Measurements from ENCODE around the gene PMVK.
"Not testable (repeated sequence)": the region's sequence is repeated elsewhere in the genome, so short reads cannot be mapped to it uniquely, and the experiment has no call there.

PMVK gene

GRCh38 chr1:154931940-154932487 lies 4.5 kb downstream of the PMVK start:
- DNase-seq (ENCODE audit: low read depth, low spot score), result no peak
- peak overlapping the region; percentile 70 for H3K27ac ChIP-seq

GRCh38 chr1:154926201-154926600 lies 10.3 kb downstream of the PMVK start:
- no peak for DNase-seq (ENCODE audit: low read depth, low spot score)

GRCh38 chr1:154925335-154926170 lies 11.0 kb downstream of the PMVK start:
- H3K27ac ChIP-seq, result peak overlapping the region; percentile 38

More at GRCh38 chr1:154926201-154926600, 10.3 kb downstream of the PMVK start:
- H3K27ac ChIP-seq, result peak overlapping the region; percentile 38

GRCh38 chr1:154923695-154924094 lies 12.8 kb downstream of the PMVK start:
- no peak overlapping the region for H3K27ac ChIP-seq
- no peak for DNase-seq (ENCODE audit: low read depth, low spot score)

More at GRCh38 chr1:154925335-154926170, 11.0 kb downstream of the PMVK start:
- no peak for DNase-seq (ENCODE audit: low read depth, low spot score)

GRCh38 chr1:154913273-154913672 lies 23.2 kb downstream of the PMVK start:
- no peak overlapping the region for H3K27ac ChIP-seq
- DNase-seq (ENCODE audit: low read depth, low spot score), result no peak

- H3K27ac ChIP-seq, result no peak overlapping the region
- no peak for DNase-seq (ENCODE audit: low read depth, low spot score)
These were observed 23.8 kb downstream of the PMVK start for GRCh38 chr1:154912755-154913154.

GRCh38 chr1:154911691-154912550 lies 24.6 kb downstream of the PMVK start:
- DNase-seq (ENCODE audit: low read depth, low spot score), result no peak
- H3K27ac ChIP-seq, result peak overlapping the region; percentile 42

- no peak for DNase-seq (ENCODE audit: low read depth, low spot score)
- peak overlapping the region; percentile 42 for H3K27ac ChIP-seq
These were observed 25.7 kb downstream of the PMVK start for GRCh38 chr1:154910851-154911250.

- DNase-seq (ENCODE audit: low read depth, low spot score), result no peak
- H3K27ac ChIP-seq, result no peak overlapping the region
These were observed 27.6 kb downstream of the PMVK start for GRCh38 chr1:154908937-154909336.

GRCh38 chr1:154908129-154908528 lies 28.4 kb downstream of the PMVK start:
- DNase-seq (ENCODE audit: low read depth, low spot score); H3K27ac ChIP-seq: not testable (repeated sequence)

GRCh38 chr1:154906621-154907081 lies 29.9 kb downstream of the PMVK start:
- no peak for DNase-seq (ENCODE audit: low read depth, low spot score)
- H3K27ac ChIP-seq, result no peak overlapping the region

GRCh38 chr1:154902938-154903566 lies 33.5 kb downstream of the PMVK start:
- H3K27ac ChIP-seq, result no peak overlapping the region
- no peak for DNase-seq (ENCODE audit: low read depth, low spot score)

- H3K27ac ChIP-seq, result no peak overlapping the region
- DNase-seq (ENCODE audit: low read depth, low spot score), result no peak
These were observed 34.9 kb downstream of the PMVK start for GRCh38 chr1:154901591-154901990.

GRCh38 chr1:154899041-154899440 lies 37.5 kb downstream of the PMVK start:
- H3K27ac ChIP-seq, result no peak overlapping the region
- no peak for DNase-seq (ENCODE audit: low read depth, low spot score)

GRCh38 chr1:154896771-154897286 lies 39.7 kb downstream of the PMVK start:
- no peak for DNase-seq (ENCODE audit: low read depth, low spot score)
- H3K27ac ChIP-seq, result no peak overlapping the region

GRCh38 chr1:154895798-154896197 lies 40.7 kb downstream of the PMVK start:
- no peak overlapping the region for H3K27ac ChIP-seq
- DNase-seq (ENCODE audit: low read depth, low spot score), result no peak

- DNase-seq (ENCODE audit: low read depth, low spot score), result no peak
- H3K27ac ChIP-seq, result no peak overlapping the region
These were observed 45.1 kb downstream of the PMVK start for GRCh38 chr1:154891452-154891851.

- no peak overlapping the region for H3K27ac ChIP-seq
- DNase-seq (ENCODE audit: low read depth, low spot score), result no peak
These were observed 47.8 kb downstream of the PMVK start for GRCh38 chr1:154888757-154889156.

- no peak overlapping the region for H3K27ac ChIP-seq
- DNase-seq (ENCODE audit: low read depth, low spot score), result no peak
These were observed 50.1 kb downstream of the PMVK start for GRCh38 chr1:154886281-154887015.
